K562 (cell line): Measurements from ENCODE around the gene ARHGEF3. TPM values are rescaled to one million over a fixed set of nuclear protein-coding genes. Genes with fewer than 3 reads are reported as not detected.
A peak's percentile ranks its signal among the peaks of the same experiment; 100 is the strongest.

Experiments
- GATAD2B ChIP-seq: fragments of 450-650 bp; IDR thresholded peaks from 2 replicates; pipeline ENCODE4 v1.6.1; 2017; ENCODE audit warnings: mild to moderate bottlenecking, borderline replicate concordance
- HMG20B ChIP-seq: fragments of 250-450 bp; sonication (Bioruptor Pico); IDR thresholded peaks from 2 replicates; pipeline ENCODE4 v1.5.0; 2021; ENCODE audit warnings: mild to moderate bottlenecking
- KDM2B ChIP-seq: fragments of 250-450 bp; sonication (Bioruptor Pico); IDR thresholded peaks from 2 replicates; pipeline ENCODE4 v1.8.0; 2021; ENCODE audit warnings: mild to moderate bottlenecking, moderate library complexity
- LARP7 ChIP-seq: fragments of 450-650 bp; IDR thresholded peaks from 2 replicates; pipeline ENCODE4 v1.6.1; 2016
- LEF1 ChIP-seq: fragments of 450-650 bp; IDR thresholded peaks from 2 replicates; pipeline ENCODE4 v1.6.1; 2016; ENCODE audit warnings: mild to moderate bottlenecking
- NR2C1 ChIP-seq, 2 experiments: fragments of 450-650 bp; IDR thresholded peaks; 2 replicates each; pipeline ENCODE4 v1.6.1; 2017; ENCODE audit warnings: mild to moderate bottlenecking in 2 of 2, antibody characterized with exemption in 1 of 2, inconsistent platforms in 1 of 2, missing compliant biosample characterization in 1 of 2, missing genetic modification characterization in 1 of 2
- SRSF1 ChIP-seq: fragments of 200-400 bp; formaldehyde crosslinking; IDR thresholded peaks from 2 replicates; pipeline ENCODE4 v1.6.1; 2017; ENCODE audit warnings: mild to moderate bottlenecking, low read depth, low read length, moderate library complexity
- TCF3 ChIP-seq: sonication (generic); formaldehyde crosslinking; IDR thresholded peaks from 2 replicates; pipeline ENCODE4 v1.4.0; 2020; ENCODE audit warnings: mild to moderate bottlenecking, missing genetic modification reagents
- ZNF436 ChIP-seq: fragments of 250-450, 450-650 bp; sonication (Bioruptor Pico); formaldehyde crosslinking; IDR thresholded peaks from 2 replicates; pipeline ENCODE4 v1.7.0; 2020; ENCODE audit warnings: mild to moderate bottlenecking
- polyA plus RNA-seq, 8 experiments: library from polyadenylated mRNA; depleted of rRNA in 4 of 8; stranded (reverse) in 5 of 8; unstranded in 3 of 8; fragments of >200 nt; fragmentation: Nextera tagmentation in 2 of 8; fragmentation: Illumina TruSeq in 1 of 8; extraction: Ambion mirVana in 2 of 8; extraction: Trizol in 1 of 8; gene quantifications; 2 replicates each; pipeline versions ENCODE4 v1.2.1 to v1.2.3, GENCODE V29; 2011 to 2014; ENCODE audit warnings: inconsistent platforms in 1 of 8, missing spikeins in 1 of 8
- total RNA-seq, 7 experiments: library from RNA; depleted of rRNA in 6 of 7; stranded (reverse); fragments of >200 nt in 6 of 7; fragmentation: Illumina TruSeq in 2 of 7; extraction: Trizol in 2 of 7; gene quantifications; 2 replicates each; pipeline versions ENCODE4 v1.2.1 to v1.2.3, GENCODE V29; 2011 to 2021; ENCODE audit warnings: low replicate concordance in 1 of 7
- TF ChIP-seq, protein P1 (sequence below), 2 experiments: fragments of 450-650 bp in 1 of 2; sonication (generic) in 1 of 2; formaldehyde crosslinking in 1 of 2; IDR thresholded peaks; 2 replicates each; pipeline versions ENCODE4 v1.7.1 to v1.9.0; 2016 to 2022; ENCODE audit warnings: inconsistent platforms in 1 of 2, mild to moderate bottlenecking in 1 of 2, missing genetic modification reagents in 1 of 2
- TF ChIP-seq, protein P2 (sequence below): sonication (generic); formaldehyde crosslinking; IDR thresholded peaks from 2 replicates; pipeline ENCODE4 v1.8.0; 2022; ENCODE audit warnings: missing genetic modification reagents, mild to moderate bottlenecking, borderline replicate concordance
- TF ChIP-seq, protein P3 (sequence below): fragments of 200-400 bp; formaldehyde crosslinking; IDR thresholded peaks from 2 replicates; pipeline ENCODE4 v1.6.1; 2017; ENCODE audit warnings: mild to moderate bottlenecking, low read depth, low read length, moderate library complexity
- TF ChIP-seq, protein P4 (sequence below): fragments of 250-450 bp; sonication (Bioruptor Pico); IDR thresholded peaks from 2 replicates; pipeline ENCODE4 v1.4.0; 2020; ENCODE audit warnings: borderline replicate concordance

The ARHGEF3 gene
- total and polyA plus RNA-seq, 9 of the 15 experiments (the other 6 are each of a cell fraction or from before 2014, with no cell fraction given), result 0.77 to 2.7 (median 1.4) TPM

DNA sequence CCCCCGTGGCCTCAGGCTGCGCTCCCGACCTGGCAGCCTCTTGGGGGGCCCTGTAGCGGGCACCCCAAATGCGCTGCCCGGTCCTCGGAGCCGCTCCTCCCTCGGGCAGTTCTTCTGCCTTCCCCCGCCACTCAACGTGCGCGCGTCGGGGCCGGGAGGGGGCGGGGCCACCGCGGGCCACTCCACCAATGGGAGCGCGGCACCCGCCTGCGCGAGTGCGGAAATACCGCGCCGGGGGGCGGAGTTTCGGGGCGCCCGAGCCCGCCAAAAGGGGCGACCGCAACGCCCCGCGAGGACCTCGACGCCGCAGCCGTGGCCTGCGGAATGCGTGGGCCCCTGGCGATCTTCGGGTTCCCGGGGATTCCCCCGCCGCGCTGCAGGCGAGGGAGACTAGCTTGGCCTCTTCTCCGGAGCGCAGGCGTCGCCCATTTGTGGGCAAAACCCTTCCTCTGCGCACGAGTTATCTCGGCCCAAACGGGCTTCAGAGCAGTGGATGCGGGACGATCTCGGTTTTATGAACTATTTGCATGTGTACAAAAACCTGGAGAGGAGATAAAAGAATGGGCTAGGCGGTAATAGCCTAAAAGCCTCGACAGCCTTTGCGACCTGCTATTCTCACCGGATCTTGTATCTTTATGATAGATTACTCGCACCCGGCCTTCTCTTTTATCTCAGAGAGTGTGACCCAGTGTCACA is 118.5 kb downstream of the ARHGEF3 start, which contains the start of gene TASOR (continued):
- TF ChIP-seq GATAD2B (no peak), ZNF436 (no peak), TCF3 (CRISPR knock-in tag) (no peak), HMG20B (CRISPR knock-in tag) (no peak), LARP7 (no peak), NR2C1 (IDR thresholded peaks at IDR 0.05) (no peak), NR2C1 (tag; IDR thresholded peaks at IDR 0.05) (no peak), KDM2B (CRISPR knock-in tag) (no peak), LEF1 (no peak), SRSF1 (no peak)
- TF ChIP-seq, protein P1, sequence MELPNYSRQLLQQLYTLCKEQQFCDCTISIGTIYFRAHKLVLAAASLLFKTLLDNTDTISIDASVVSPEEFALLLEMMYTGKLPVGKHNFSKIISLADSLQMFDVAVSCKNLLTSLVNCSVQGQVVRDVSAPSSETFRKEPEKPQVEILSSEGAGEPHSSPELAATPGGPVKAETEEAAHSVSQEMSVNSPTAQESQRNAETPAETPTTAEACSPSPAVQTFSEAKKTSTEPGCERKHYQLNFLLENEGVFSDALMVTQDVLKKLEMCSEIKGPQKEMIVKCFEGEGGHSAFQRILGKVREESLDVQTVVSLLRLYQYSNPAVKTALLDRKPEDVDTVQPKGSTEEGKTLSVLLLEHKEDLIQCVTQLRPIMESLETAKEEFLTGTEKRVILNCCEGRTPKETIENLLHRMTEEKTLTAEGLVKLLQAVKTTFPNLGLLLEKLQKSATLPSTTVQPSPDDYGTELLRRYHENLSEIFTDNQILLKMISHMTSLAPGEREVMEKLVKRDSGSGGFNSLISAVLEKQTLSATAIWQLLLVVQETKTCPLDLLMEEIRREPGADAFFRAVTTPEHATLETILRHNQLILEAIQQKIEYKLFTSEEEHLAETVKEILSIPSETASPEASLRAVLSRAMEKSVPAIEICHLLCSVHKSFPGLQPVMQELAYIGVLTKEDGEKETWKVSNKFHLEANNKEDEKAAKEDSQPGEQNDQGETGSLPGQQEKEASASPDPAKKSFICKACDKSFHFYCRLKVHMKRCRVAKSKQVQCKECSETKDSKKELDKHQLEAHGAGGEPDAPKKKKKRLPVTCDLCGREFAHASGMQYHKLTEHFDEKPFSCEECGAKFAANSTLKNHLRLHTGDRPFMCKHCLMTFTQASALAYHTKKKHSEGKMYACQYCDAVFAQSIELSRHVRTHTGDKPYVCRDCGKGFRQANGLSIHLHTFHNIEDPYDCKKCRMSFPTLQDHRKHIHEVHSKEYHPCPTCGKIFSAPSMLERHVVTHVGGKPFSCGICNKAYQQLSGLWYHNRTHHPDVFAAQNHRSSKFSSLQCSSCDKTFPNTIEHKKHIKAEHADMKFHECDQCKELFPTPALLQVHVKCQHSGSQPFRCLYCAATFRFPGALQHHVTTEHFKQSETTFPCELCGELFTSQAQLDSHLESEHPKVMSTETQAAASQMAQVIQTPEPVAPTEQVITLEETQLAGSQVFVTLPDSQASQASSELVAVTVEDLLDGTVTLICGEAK (IDR thresholded peaks at IDR 0.05), result no peak
- TF ChIP-seq, protein P1 (CRISPR knock-in tag; IDR thresholded peaks at IDR 0.05), result no peak
- TF ChIP-seq, protein P2, sequence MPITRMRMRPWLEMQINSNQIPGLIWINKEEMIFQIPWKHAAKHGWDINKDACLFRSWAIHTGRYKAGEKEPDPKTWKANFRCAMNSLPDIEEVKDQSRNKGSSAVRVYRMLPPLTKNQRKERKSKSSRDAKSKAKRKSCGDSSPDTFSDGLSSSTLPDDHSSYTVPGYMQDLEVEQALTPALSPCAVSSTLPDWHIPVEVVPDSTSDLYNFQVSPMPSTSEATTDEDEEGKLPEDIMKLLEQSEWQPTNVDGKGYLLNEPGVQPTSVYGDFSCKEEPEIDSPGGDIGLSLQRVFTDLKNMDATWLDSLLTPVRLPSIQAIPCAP (CRISPR knock-in tag), result peak; percentile 39; the same call in 1 of the 2 replicates
- TF ChIP-seq, protein P3, sequence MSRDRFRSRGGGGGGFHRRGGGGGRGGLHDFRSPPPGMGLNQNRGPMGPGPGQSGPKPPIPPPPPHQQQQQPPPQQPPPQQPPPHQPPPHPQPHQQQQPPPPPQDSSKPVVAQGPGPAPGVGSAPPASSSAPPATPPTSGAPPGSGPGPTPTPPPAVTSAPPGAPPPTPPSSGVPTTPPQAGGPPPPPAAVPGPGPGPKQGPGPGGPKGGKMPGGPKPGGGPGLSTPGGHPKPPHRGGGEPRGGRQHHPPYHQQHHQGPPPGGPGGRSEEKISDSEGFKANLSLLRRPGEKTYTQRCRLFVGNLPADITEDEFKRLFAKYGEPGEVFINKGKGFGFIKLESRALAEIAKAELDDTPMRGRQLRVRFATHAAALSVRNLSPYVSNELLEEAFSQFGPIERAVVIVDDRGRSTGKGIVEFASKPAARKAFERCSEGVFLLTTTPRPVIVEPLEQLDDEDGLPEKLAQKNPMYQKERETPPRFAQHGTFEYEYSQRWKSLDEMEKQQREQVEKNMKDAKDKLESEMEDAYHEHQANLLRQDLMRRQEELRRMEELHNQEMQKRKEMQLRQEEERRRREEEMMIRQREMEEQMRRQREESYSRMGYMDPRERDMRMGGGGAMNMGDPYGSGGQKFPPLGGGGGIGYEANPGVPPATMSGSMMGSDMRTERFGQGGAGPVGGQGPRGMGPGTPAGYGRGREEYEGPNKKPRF, result no peak
- TF ChIP-seq, protein P4, sequence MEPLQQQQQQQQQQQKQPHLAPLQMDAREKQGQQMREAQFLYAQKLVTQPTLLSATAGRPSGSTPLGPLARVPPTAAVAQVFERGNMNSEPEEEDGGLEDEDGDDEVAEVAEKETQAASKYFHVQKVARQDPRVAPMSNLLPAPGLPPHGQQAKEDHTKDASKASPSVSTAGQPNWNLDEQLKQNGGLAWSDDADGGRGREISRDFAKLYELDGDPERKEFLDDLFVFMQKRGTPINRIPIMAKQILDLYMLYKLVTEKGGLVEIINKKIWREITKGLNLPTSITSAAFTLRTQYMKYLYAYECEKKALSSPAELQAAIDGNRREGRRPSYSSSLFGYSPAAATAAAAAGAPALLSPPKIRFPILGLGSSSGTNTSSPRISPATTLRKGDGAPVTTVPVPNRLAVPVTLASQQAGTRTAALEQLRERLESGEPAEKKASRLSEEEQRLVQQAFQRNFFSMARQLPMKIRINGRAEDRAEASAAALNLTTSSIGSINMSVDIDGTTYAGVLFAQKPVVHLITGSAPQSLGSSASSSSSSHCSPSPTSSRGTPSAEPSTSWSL (CRISPR knock-in tag), result no peak
